Measurements from ENCODE around the gene SLC27A5.
A peak's percentile ranks its signal among the peaks of the same experiment; 100 is the strongest.

Gene SLC27A5

DNA sequence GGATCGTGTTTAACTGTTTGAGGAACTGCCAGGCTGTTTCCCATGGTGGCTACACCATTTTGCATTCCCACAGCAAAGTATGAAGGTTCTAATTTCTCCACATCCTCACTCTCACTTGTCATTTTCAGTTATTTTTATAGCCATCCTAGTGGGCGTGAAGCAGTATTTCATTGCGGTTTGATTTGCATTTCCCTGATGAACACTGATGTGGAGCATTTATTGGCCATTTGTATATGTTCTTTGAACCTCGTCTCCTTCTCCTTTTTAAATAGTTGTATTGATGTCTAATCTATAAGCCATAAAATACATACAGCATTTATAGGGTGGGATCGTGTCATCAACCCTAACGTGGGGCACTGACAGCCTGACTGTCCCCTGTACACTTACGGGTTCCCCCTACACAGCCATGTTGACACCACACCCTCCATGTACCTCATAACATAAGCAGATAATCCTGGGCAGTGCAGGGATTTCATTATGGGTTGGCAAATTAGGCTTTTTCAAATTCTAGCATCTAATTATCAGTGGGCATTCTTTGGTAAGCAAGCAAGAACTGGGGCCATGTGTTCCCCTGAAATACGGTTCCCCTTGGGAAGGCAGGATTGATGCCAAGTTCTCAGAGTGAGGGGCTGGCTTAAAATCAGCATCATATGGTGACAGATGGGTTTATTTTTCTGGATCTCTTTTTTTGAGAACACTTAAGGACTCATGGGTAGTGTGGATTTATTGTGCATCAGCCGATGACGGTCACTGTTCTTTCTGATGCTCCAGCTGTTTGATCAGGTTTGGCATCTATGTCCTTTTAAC lies 19.4 kb upstream of the SLC27A5 start:
- TF ChIP-seq SPI1 (IDR thresholded peaks at IDR 0.05; ENCODE audit: low read depth, low read length) (0 out of 2 replicates have a peak, but pooled peaks have one; percentile 11), POU2F2 (IDR thresholded peaks at IDR 0.05; ENCODE audit: low read depth, low read length) (no peak), POLR2AphosphoS5 (IDR thresholded peaks at IDR 0.05; ENCODE audit: low read depth, low read length) (no peak)
- FAIRE-seq (no peak), DNase-seq (ENCODE audit: insufficient read length, low spot score) (no peak)

DNA sequence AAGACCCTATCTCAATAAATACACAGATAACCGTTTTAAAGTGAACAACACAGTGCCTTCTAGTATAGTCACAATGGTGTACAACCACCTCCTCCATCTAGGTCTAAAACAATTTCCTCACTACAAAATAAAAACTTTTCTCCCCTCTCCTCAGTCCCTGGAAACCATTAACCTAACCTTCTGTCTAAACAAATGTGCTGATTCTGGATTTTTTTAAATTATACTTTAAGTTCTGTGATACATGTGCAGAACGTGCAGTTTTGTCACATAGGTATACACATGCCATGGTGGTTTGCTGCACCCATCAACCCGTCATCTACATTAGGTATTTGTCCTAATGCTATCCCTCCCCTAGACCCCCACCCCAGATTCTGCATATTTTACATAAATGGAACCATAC lies 17.6 kb upstream of the SLC27A5 start:
- no peak for FAIRE-seq
- TF ChIP-seq TAF1 (IDR thresholded peaks at IDR 0.05; ENCODE audit: low read depth, low read length) (no peak), PAX5 (IDR thresholded peaks at IDR 0.05; ENCODE audit: insufficient read depth, low read length, severe bottlenecking) (no peak), POU2F2 (IDR thresholded peaks at IDR 0.05; ENCODE audit: low read depth, low read length) (no peak), SPI1 (IDR thresholded peaks at IDR 0.05; ENCODE audit: low read depth, low read length) (no peak), POLR2A (IDR thresholded peaks at IDR 0.05; ENCODE audit: low read depth, low read length) (no peak), POLR2AphosphoS5 (IDR thresholded peaks at IDR 0.05; ENCODE audit: low read depth, low read length) (no peak)
- DNase-seq (ENCODE audit: insufficient read length, low spot score): no peak

DNA sequence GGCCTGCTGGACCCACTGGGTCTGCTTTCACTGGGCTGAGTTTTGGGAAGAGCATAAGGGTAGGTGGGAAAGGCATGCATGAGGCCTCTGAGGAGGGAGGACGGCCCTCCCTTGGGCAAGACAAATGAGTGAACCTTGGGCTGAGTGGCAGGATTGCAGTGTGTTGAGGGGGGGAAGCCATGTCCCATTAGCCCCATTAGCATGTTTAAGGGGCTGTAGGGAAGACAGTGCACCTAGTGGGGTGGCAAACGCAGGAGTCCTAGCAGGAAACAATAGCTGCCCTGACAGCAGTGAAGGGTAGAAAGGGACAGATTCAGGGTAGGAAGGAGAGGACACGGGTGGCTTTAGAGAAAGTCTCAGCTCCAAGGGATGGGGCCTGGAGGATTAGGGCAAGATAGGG lies 10.9 kb upstream of the SLC27A5 start:
- FAIRE-seq (no peak), DNase-seq (ENCODE audit: insufficient read length, low spot score) (no peak)
- TF ChIP-seq PAX5 (IDR thresholded peaks at IDR 0.05; ENCODE audit: insufficient read depth, low read length, severe bottlenecking) (no peak), POLR2AphosphoS5 (IDR thresholded peaks at IDR 0.05; ENCODE audit: low read depth, low read length) (no peak), POLR2A (IDR thresholded peaks at IDR 0.05; ENCODE audit: low read depth, low read length) (no peak), TAF1 (IDR thresholded peaks at IDR 0.05; ENCODE audit: low read depth, low read length) (no peak), SPI1 (IDR thresholded peaks at IDR 0.05; ENCODE audit: low read depth, low read length) (no peak), POU2F2 (IDR thresholded peaks at IDR 0.05; ENCODE audit: low read depth, low read length) (no peak)

DNA sequence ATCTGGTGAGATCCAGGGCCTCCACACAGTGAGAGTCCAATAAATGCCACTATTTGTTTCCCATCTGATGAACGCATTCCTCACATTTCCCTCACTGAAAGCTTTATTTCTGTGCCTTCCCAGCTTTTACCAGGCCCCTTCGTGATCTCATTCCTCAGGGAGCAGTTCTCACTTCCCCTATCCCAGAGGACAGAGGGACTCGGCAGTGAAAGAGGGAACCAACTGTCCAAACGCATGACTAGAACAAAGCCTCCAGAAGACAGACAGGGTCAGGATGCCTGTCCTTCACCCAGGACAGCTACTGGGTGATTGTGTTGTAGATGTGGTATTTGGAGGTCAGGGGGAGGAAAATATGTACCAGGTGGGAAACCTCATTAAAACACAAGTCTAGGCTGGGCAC lies 9.9 kb upstream of the SLC27A5 start:
- FAIRE-seq (no peak), DNase-seq (ENCODE audit: insufficient read length, low spot score) (no peak)
- no peak for TF ChIP-seq POU2F2 (IDR thresholded peaks at IDR 0.05; ENCODE audit: low read depth, low read length)
- TF ChIP-seq SPI1 (IDR thresholded peaks at IDR 0.05; ENCODE audit: low read depth, low read length): no peak
- no peak for TF ChIP-seq PAX5 (IDR thresholded peaks at IDR 0.05; ENCODE audit: insufficient read depth, low read length, severe bottlenecking)
- no peak for TF ChIP-seq POLR2A (IDR thresholded peaks at IDR 0.05; ENCODE audit: low read depth, low read length)

DNA sequence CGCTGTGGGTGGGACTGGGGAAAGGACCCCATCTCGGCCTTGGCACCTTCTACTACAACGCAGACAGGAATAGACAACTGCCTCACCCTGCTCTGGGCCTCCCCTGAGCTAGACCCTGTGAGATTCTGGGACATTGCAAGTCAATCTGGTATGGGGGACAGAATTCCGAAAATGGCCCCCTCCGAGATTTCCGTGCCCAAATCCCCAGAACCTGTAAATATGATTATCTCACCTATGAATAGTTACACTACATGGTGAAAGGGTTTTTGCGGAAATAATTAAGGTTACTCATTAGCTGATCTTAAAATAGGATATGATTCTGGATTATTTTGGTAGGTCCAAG lies 8.4 kb upstream of the SLC27A5 start:
- TF ChIP-seq POLR2A (IDR thresholded peaks at IDR 0.05; ENCODE audit: low read depth, low read length) (no peak), PAX5 (IDR thresholded peaks at IDR 0.05; ENCODE audit: insufficient read depth, low read length, severe bottlenecking) (no peak), POU2F2 (IDR thresholded peaks at IDR 0.05; ENCODE audit: low read depth, low read length) (no peak; the same call in 1 of the 2 replicates), TAF1 (IDR thresholded peaks at IDR 0.05; ENCODE audit: low read depth, low read length) (no peak), SPI1 (IDR thresholded peaks at IDR 0.05; ENCODE audit: low read depth, low read length) (no peak), POLR2AphosphoS5 (IDR thresholded peaks at IDR 0.05; ENCODE audit: low read depth, low read length) (no peak)
- no peak for DNase-seq (ENCODE audit: insufficient read length, low spot score)
- FAIRE-seq: peak; percentile 31

DNA sequence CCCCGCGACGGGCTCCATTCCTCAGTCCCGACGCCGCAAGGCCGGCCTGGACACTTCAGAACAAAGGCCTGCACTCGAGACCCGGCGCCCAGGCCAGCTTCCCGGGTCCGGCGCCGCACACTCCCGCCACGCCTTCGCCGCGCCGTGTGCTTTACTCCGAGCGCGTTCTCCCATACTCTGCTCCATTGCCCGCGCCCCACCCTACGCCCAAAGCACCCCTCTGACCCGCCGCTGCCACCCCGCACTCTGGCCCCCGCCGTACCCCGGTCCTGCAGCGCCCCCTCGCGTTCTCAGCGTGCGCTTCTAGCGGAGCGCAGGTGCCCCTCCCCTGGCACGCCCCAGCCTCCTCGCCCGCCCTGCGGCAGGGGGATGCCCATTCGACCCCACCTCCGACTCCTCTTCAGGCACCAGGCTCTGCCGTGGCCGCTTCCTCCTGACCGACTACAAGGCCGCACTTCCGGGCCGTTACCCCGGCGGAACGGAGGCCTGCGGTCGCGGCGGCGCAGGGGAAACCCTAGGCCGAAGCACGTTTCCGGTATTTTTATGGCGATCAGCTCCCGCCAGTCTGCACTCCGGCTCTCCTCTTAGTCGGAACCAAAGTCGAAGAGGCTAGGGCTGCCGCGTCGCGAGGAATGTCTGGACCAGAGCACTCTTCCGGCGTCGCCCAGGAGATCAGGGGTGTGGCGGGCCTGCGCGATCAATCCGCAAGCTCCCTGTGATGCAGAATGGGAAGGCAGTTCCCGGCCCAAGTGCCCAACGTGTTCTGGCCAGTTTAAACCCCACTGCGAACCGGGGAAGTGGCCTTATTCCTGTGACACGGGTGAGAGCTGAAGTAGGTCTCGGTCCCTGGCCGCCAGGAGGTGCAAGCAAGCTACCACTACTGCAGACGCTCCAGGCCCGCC lies 7.8 kb upstream of the SLC27A5 start, which contains the start of gene ZBTB45:
Gene ZBTB45 (minus strand): TSS at position 456 of the 902 bp plus-strand sequence. CDS start 2,137 bp downstream, outside the sequence.
- TF ChIP-seq PAX5 (IDR thresholded peaks at IDR 0.05; ENCODE audit: insufficient read depth, low read length, severe bottlenecking) (peak; percentile 71), SPI1 (IDR thresholded peaks at IDR 0.05; ENCODE audit: low read depth, low read length) (peak; percentile 36; the same call in 1 of the 2 replicates), POU2F2 (IDR thresholded peaks at IDR 0.05; ENCODE audit: low read depth, low read length) (peak; percentile 58), POLR2A (IDR thresholded peaks at IDR 0.05; ENCODE audit: low read depth, low read length) (peak; percentile 69), TAF1 (IDR thresholded peaks at IDR 0.05; ENCODE audit: low read depth, low read length) (peak; percentile 89), POLR2AphosphoS5 (IDR thresholded peaks at IDR 0.05; ENCODE audit: low read depth, low read length) (peak; percentile 86)
- DNase-seq (ENCODE audit: insufficient read length, low spot score) (peak; percentile 80), FAIRE-seq (peak; percentile 92)

DNA sequence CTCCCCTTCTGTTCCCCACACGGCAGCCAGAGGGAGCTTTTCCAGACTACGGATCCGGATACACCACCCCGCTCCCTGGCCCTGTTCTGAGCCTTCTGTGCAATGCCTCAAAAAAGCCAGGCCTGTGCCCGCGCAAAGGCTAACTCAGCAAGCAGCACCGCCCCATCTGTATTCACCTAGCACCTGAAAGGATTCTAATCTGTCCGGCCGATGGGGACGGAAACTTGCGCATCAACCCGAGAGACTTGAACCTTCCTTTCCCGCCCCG lies 7.2 kb upstream of the SLC27A5 start:
- FAIRE-seq (peak; percentile 75), DNase-seq (ENCODE audit: insufficient read length, low spot score) (no peak)
- TF ChIP-seq TAF1 (IDR thresholded peaks at IDR 0.05; ENCODE audit: low read depth, low read length) (no peak), POU2F2 (IDR thresholded peaks at IDR 0.05; ENCODE audit: low read depth, low read length) (no peak), PAX5 (IDR thresholded peaks at IDR 0.05; ENCODE audit: insufficient read depth, low read length, severe bottlenecking) (no peak), SPI1 (IDR thresholded peaks at IDR 0.05; ENCODE audit: low read depth, low read length) (no peak), POLR2AphosphoS5 (IDR thresholded peaks at IDR 0.05; ENCODE audit: low read depth, low read length) (no peak), POLR2A (IDR thresholded peaks at IDR 0.05; ENCODE audit: low read depth, low read length) (no peak)

DNA sequence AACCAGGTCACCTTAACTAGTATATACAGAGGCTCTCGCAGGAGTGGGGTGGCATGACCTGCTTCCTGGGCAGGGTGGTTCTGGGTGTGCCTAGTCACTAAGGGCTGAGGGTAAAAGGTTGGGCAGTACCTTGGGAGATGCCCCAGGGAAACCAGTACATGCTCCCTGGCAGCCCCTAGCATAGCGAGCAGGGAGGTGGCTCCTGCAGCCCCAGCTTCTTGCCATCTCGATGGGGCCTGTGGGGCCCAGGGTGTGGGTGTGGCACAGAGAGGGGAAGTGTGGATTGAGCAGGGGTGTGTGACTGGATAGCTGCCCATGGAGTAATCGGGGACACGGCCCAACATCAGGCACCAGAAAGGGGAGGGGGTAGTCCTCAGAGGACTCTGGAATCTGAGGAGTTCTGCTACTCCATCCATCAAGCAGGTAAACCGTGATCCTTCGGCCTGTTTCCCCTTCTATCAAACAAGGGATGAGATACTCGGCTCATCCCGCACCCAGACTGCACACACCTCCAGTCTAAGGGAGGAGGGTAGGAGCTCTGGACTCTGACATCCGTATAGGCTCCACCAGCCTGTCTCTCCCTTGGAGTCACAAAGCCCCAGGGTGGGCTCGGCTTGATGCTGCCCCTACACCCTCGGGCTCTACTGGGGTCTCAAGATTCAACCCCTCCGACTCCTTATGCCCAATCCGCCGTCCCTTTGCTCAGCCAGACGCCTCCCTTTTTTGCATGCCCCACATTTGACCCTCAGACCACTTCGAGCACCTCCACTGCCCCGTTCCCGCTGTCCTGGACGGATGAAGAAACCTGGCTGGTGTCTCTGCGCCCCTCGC lies 6.7 kb upstream of the SLC27A5 start:
- DNase-seq (ENCODE audit: insufficient read length, low spot score): no peak
- FAIRE-seq: peak; percentile 23
- TF ChIP-seq SPI1 (IDR thresholded peaks at IDR 0.05; ENCODE audit: low read depth, low read length): peak; percentile 38
- TF ChIP-seq POLR2A (IDR thresholded peaks at IDR 0.05; ENCODE audit: low read depth, low read length): no peak

Data from GM12891 (cell line).